HepG2 (cell line): ENCODE results near the gene PPM1E.

Experiments used
- MAFG ChIP-seq: sonication (generic); formaldehyde crosslinking; IDR thresholded peaks from 2 replicates; pipeline ENCODE4 v1.5.1; 2020; ENCODE audit warnings: mild to moderate bottlenecking, missing genetic modification reagents
- POLR2AphosphoS5 ChIP-seq: IDR thresholded peaks from 2 replicates; pipeline ENCODE4 v1.6.1; 2012; ENCODE audit warnings: low read depth, low read length
- ZNF205 ChIP-seq: IDR thresholded peaks from 2 replicates; pipeline ENCODE4 v1.6.1; 2018; ENCODE audit warnings: missing biosample characterization, missing genetic modification reagents
- ZNF619 ChIP-seq: sonication (generic); formaldehyde crosslinking; IDR thresholded peaks from 2 replicates; pipeline ENCODE4 v1.4.0; 2020; ENCODE audit warnings: mild to moderate bottlenecking, missing genetic modification reagents

DNA sequence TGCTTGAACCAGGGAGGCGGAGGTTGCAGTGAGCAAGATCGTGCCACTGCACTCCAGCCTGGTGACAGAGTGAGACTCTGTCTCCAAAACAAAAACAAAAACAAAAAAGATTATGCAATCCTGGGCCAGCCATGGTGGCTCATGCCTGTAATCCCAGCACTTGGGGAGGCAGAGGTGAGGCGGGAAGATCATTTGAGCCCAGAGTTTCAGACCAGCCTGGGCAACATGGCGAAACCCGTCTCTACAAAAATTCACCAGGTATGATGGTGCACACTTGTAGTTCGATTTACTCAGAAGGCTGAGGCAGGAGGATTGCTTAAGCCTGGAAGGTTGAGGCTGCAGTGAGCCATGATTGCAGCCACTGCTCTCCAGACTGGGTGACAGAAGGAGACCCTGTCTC lies 109.6 kb downstream of the PPM1E start:
- TF ChIP-seq ZNF619 (CRISPR knock-in tag) (no peak), MAFG (CRISPR knock-in tag) (no peak), POLR2AphosphoS5 (no peak), ZNF205 (no peak)
